Adrenal gland (tissue), 12 donors: ENCODE measurements around the gene R3HDM4. TPM values are rescaled to one million over a fixed set of nuclear protein-coding genes. Genes with fewer than 3 reads are reported as not detected.
A peak's percentile ranks its signal among the peaks of the same experiment; 100 is the strongest.
"Not testable (repeated sequence)": the region's sequence is repeated elsewhere in the genome, so short reads cannot be mapped to it uniquely, and the experiment has no call there.

Experiments used
- DNase-seq, 7 donors: peaks; one replicate each; pipeline ENCODE4 v3.0.0-alpha.2; 2019 to 2020
- H3K27ac ChIP-seq, 5 donors: fragments of 200-600 bp; sonication (generic) in 4 of 5; 1 replicate in 3 of 5; 2 replicates in 2 of 5; pipeline versions ENCODE4 v1.5.1 to v1.8.0; 2016 to 2020; ENCODE audit warnings: mild to moderate bottlenecking in 1 of 5
- H3K27me3 ChIP-seq: fragments of 200-600 bp; 2 replicates; pipeline ENCODE4 v1.8.0; 2021
- H3K36me3 ChIP-seq, 2 donors: fragments of 200-600 bp; replicated peaks in 1 of 2; 1 replicate in 1 of 2; 2 replicates in 1 of 2; pipeline versions ENCODE4 v1.5.1 to v1.8.0; 2018 to 2022
- H3K4me1 ChIP-seq, 2 donors: fragments of 200-600 bp; replicated peaks in 1 of 2; 1 replicate in 1 of 2; 2 replicates in 1 of 2; pipeline versions ENCODE4 v1.5.1 to v1.8.0; 2018 to 2021
- H3K4me3 ChIP-seq, 4 donors: fragments of 200-600 bp; sonication (generic) in 3 of 4; one replicate each; pipeline ENCODE4 v1.5.1; 2016 to 2018
- H3K9me3 ChIP-seq, 3 donors: fragments of 200-600 bp; sonication (generic) in 1 of 3; replicated peaks in 1 of 3; 1 replicate in 2 of 3; 2 replicates in 1 of 3; pipeline versions ENCODE4 v1.5.1 to v1.8.0; 2016 to 2021
- CTCF ChIP-seq, 6 experiments: fragments of 450-650 bp in 4 of 6; fragments of 200-600 bp in 2 of 6; sonication (generic) in 1 of 6; IDR thresholded peaks; 1 replicate in 5 of 6; 2 replicates in 1 of 6; pipeline versions ENCODE4 v1.5.1 to v1.8.0; 2016 to 2021; ENCODE audit warnings: antibody characterized with exemption in 6 of 6, mild to moderate bottlenecking in 2 of 6, moderate library complexity in 1 of 6
- POLR2A ChIP-seq, 2 donors: fragments of 450-650 bp; IDR thresholded peaks; one replicate each; pipeline ENCODE4 v1.6.1; 2017; ENCODE audit warnings: antibody characterized with exemption in 2 of 2, mild to moderate bottlenecking in 2 of 2, moderate library complexity in 1 of 2
- WGBS, 4 donors: extraction: QIAGEN DNeasy Blood & Tissue Kit in 2 of 4; methylation state at CpG; one replicate each; pipeline versions ENCODE4 v1.1.5 to v1.1.7; 2013 to 2017; 5-methylcytosine and 5-hydroxymethylcytosine counted together
- intact Hi-C, 2 donors: fragments of 100-400 bp; cut with DNase I; formaldehyde crosslinking; loops; one replicate each; pipeline versions ENCODE4 v1.14.1 to v1.15.0; 2022 to 2023
- polyA plus RNA-seq, 3 donors: library from polyadenylated mRNA; stranded (reverse); fragments of 200-250 nt in 2 of 3; fragments of 350-450 nt in 1 of 3; fragmentation: Illumina TruSeq in 1 of 3; extraction: RNeasy Lipid Tissue Mini Kit (QIAGEN cat#74804) in 1 of 3; gene quantifications; one replicate each; pipeline ENCODE4 v1.2.3, GENCODE V29; 2013 to 2014
- total RNA-seq, 9 donors: library from RNA; depleted of rRNA in 4 of 9; stranded (reverse); fragments of >200 nt in 4 of 9; fragments of 120-200 nt in 1 of 9; fragmentation: NEBNext Ultra II Directional in 1 of 9; extraction: Animal tissue kit (Norgen Biotek cat#: 25700) in 1 of 9; gene quantifications; one replicate each; pipeline versions ENCODE4 v1.1.0 to v1.2.4, GENCODE V29; 2013 to 2023
- donor health status: healthy with polysubstance abuse.
- donor health status: Bipolar disorder and iron deficiency.
- donor health status: DM: yes; HTN: yes; CAD: no.
- donor health status: DM: no; HTN: no; CAD: no.
- donor health status: DM: no; HTN: no; CAD: no.
- donor health status: DM: yes; HTN: yes; CAD: no.

Gene R3HDM4
- total and polyA plus RNA-seq, 12 donors, result 8.9 to 59.5 (median 29.6) TPM

- Histone ChIP-seq H3K4me1 (peaks cover 6 to 8% of the 10 kb centered on the region in 2 donors), H3K4me3 (peak within 1 kb of the TSS; percentile 52 to 99 (median 77)), H3K27me3 (no peaks in the 10 kb centered on the region), H3K9me3 (no peaks in the 10 kb centered on the region), H3K27ac (peak within 1 kb of the TSS; percentile 55 to 91 (median 87)), H3K36me3 (peaks cover 0 to 16% of the 10 kb centered on the region in 2 donors)
- DNase-seq, result peak; percentile 90 to 96 (median 93)
- intact Hi-C loops, result no loop called here
- WGBS, 4 donors, result 0 to 2% (median 1%) methylated on average over 17 to 69 of the region's 69 CpGs
- TF ChIP-seq CTCF (IDR thresholded peaks at IDR 0.05) (no peak), POLR2A (IDR thresholded peaks at IDR 0.05) (peak; percentile 43 to 56)
These were observed 19.9 kb downstream of the R3HDM4 start, which contains the start of the genes MED16 and RNU6-9 for GRCh38 chr19:892894-893689. MED16 (minus strand) TSS chr19:893187; CDS start chr19:891131, 2,056 bp downstream. RNU6-9 (plus strand) TSS chr19:893484.

- Histone ChIP-seq H3K36me3 (peaks cover 0 to 21% of the 10 kb centered on the region in 2 donors), H3K9me3 (no peaks in the 10 kb centered on the region), H3K4me1 (peaks cover 6 to 8% of the 10 kb centered on the region in 2 donors), H3K27ac (peak overlapping the region in 4 of 5 donors; percentile 82 to 91 (median 88)), H3K27me3 (no peaks in the 10 kb centered on the region), H3K4me3 (peak overlapping the region; percentile 32 to 99 (median 63))
- TF ChIP-seq CTCF (IDR thresholded peaks at IDR 0.05) (no peak), POLR2A (IDR thresholded peaks at IDR 0.05) (no peak)
- WGBS, 4 donors, result 5 to 10% (median 5%) methylated on average over 10 to 26 of the region's 27 CpGs
- no peak for DNase-seq
- intact Hi-C loops, result no loop called here
These were observed 20.7 kb downstream of the R3HDM4 start for GRCh38 chr19:892243-892893.

DNA sequence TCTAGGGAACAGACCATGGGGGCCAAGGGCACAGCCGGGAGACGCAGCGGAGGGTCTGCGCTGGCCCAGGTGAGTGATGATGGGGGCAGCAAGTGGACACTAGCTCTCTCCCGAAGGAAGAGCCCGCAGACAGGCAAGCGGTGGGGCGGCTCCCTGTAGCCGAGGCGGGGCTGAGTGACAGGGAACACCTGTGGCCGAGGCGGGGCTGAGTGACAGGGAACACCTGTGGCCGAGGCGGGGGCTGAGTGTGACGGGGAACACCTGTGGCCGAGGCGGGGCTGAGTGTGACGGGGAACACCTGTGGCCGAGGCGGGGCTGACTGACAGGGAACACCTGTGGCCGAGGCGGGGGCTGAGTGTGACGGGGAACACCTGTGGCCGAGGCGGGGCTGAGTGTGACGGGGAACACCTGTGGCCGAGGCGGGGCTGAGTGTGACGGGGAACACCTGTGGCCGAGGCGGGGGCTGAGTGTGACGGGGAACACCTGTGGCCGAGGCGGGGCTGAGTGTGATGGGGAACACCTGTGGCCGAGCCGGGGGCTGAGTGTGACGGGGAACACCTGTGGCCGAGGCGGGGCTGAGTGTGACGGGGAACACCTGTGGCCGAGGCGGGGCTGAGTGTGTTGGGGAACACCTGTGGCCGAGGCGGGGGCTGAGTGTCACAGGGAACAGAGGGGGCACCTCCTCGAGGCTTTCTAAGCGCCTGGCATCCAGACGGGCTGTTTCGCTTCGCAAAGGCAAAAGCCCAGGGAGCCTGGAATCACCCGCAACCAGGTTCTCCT lies 21.4 kb downstream of the R3HDM4 start:
- H3K27me3 ChIP-seq, H3K27ac ChIP-seq, H3K9me3 ChIP-seq, DNase-seq, H3K4me1 ChIP-seq, intact Hi-C loops: not testable (repeated sequence)
- H3K36me3 ChIP-seq, result peaks cover 0 to 20% of the 10 kb centered on the region in 2 donors
- 70 to 84% (median 79%) methylated on average over 17 to 45 of the region's 50 CpGs for WGBS, 4 donors
- peak overlapping the region in 1 of 4 donors; percentile 99 for H3K4me3 ChIP-seq

DNA sequence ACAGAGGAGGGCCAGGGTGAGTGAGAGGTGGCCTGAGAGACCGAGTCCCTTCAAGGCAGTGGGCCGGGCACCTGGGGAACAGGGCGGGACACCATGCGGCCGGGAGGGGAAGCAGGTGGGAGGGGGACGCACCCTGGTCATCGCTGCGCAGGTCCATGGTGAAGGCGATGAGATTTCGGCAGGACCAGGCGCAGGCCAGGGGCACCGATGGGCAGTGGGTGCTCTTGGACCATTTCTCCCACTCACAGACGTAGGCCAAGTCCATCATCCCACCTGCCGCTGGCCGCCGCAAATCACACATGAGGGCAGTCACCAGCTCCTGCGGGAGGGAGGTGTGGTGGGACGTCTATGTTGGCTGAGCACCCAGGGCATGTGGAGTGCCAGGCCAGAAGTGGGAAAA lies 22.2 kb downstream of the R3HDM4 start:
- no peak for DNase-seq
- peaks cover 0 to 27% of the 10 kb centered on the region in 2 donors for H3K36me3 ChIP-seq
- no peaks in the 10 kb centered on the region for H3K27me3 ChIP-seq
- WGBS, 4 donors, result 90 to 93% (median 91%) methylated on average over 15 to 18 of the region's 18 CpGs
- H3K4me3 ChIP-seq, result no peak overlapping the region
- intact Hi-C loops, result no loop called here
- TF ChIP-seq CTCF (IDR thresholded peaks at IDR 0.05) (no peak), POLR2A (IDR thresholded peaks at IDR 0.05) (no peak)
- H3K9me3 ChIP-seq, result no peaks in the 10 kb centered on the region
- peaks cover 6 to 8% of the 10 kb centered on the region in 2 donors for H3K4me1 ChIP-seq
- H3K27ac ChIP-seq, result no peak overlapping the region
